ENCODE data around the gene TMEM212. TPM values are rescaled to one million over a fixed set of nuclear protein-coding genes. Genes with fewer than 3 reads are reported as not detected.

TMEM212 gene
- total and polyA plus RNA-seq, 5 donors = not detected

Other genes with a start within 250 kb of the TMEM212 start
- 10 to 100 TPM; 49.0 to 79.5 (median 59.9) TPM for gene PLD1, start 32.9 kb upstream of the TMEM212 start, total RNA-seq
- 17.0 TPM for gene PLD1, start 32.9 kb upstream of the TMEM212 start, polyA plus RNA-seq
- 100 to 1,000 TPM in 1 of 4 donors, 10 to 100 TPM in 3; 82.9 to 117 (median 84.9) TPM for gene FNDC3B, start 196.2 kb downstream of the TMEM212 start, total RNA-seq
- gene FNDC3B, start 196.2 kb downstream of the TMEM212 start, polyA plus RNA-seq = 15.8 TPM